GM18520 (cell line): Measurements from ENCODE around the gene KRTAP9-4.
"Not testable (repeated sequence)": the region's sequence is repeated elsewhere in the genome, so short reads cannot be mapped to it uniquely, and the experiment has no call there.

ENCODE experiments used
- ATAC-seq: cut with Tn5 transposase; IDR thresholded peaks from one replicate; pipeline ENCODE4 v1.9.1; 2021; ENCODE audit not compliant: unreplicated experiment

The KRTAP9-4 gene

GRCh38 chr17:41264599-41264998, 15.1 kb downstream of the KRTAP9-4 start:
- ATAC-seq: no peak

GRCh38 chr17:41265078-41265477, 15.6 kb downstream of the KRTAP9-4 start, which contains the start of gene KRTAP9-6:
Gene KRTAP9-6, plus strand, starts transcription at chr17:41265378. Its CDS starts 0 bp downstream, at chr17:41265378.
- no peak for ATAC-seq

GRCh38 chr17:41267711-41268110, 18.2 kb downstream of the KRTAP9-4 start:
- no peak for ATAC-seq

- not testable (repeated sequence) for ATAC-seq
Measured at GRCh38 chr17:41271323-41271722, 21.8 kb downstream of the KRTAP9-4 start.

- no peak for ATAC-seq
Measured at GRCh38 chr17:41271858-41272257, 22.4 kb downstream of the KRTAP9-4 start.

GRCh38 chr17:41275648-41276190, 26.2 kb downstream of the KRTAP9-4 start, which contains the start of gene KRTAP9-7:
Gene KRTAP9-7, plus strand, starts transcription at chr17:41275698. Its CDS starts 0 bp downstream, at chr17:41275698.
- not testable (repeated sequence) for ATAC-seq

DNA sequence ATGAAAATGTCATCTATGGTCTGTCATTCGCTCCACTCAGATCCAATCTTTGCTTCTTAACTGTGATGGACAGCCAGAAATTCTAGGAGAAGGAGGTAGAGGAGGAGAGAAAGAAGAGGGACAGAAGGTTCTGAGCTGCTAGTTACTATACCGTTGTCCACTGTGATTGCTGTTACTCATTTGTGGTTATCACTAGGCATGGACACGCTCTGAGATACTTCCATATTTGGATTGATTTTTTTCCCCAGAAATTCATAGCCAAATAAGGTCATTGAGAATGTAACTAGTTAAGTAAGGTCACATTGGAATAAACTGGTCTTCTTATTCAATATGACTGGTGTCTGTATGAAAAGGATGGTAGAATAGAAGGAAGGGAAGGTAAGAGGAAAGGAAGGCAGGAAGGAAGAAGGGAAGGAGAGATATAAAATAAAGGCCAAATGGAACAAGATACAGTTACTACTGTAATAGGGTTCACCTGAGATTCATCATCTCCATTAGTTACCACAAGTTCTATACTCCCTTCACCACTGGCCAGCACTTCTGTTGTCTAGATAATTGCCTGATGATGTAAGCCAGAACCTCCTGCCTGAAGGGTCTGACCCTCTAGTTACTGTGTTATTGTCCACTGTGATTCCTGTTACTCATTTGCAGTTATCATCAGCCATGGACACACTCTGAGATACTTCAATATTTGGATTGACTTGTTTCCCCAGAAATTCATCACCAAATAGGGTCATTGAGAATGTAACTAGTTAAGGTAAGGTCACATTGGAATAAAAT, 28.9 kb downstream of the KRTAP9-4 start:
- ATAC-seq: no peak

GRCh38 chr17:41284043-41284442, 34.6 kb downstream of the KRTAP9-4 start:
- no peak for ATAC-seq

DNA sequence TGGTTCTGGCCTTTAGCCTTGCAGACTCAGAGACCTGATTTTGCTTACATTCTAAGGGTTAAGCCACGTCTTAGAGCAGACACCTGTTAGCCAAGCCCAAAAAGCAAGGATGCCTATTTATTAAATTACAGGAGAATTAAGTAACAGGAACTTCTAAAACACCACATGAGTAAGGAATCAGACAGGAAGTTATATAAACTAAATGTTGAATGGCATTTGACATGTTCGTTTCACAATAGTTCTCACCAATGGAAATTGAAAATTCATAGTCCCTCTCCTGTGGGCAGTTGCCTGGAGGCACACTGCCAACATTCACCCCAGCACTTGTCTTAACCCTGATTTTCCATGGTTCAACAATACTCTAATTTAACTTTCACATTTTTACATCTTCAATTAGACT, 35.1 kb downstream of the KRTAP9-4 start:
- ATAC-seq: no peak

DNA sequence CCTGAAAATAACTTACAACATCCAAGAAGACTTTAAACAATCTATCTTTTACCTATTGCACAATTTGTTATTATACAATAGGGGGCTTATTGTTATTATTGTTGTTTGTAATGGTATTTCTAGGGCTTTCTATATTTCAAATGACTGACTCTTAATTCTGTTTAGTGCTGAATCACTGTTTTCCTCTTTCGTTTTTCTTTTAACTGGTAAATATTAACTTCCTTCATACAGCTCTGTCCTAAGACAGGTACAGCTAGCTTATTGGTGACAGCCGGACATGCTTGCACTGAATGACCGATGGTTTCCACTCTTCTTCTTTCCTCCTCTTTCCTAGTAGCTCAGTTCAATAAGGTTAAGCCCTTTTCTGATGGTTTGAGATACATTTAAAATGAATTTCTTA, 37.6 kb downstream of the KRTAP9-4 start:
- no peak for ATAC-seq

DNA sequence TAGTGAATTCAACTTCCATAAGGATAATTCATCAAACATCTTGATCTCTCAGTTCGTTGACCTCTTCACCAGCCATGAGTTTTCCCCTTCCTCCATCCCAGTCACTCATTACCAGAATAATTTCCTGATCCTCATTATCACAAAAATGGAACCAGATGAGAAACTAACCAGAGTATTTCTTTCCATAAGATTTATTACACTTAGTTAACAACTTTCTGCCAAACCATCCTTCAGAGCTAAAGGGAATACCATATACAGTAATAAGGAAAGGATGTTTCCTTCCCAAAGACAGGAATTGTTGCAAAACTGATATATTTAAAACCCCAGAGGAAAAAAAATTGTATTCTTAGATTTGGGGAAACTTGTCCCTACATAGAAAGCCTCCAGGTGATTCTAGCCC, 44.5 kb downstream of the KRTAP9-4 start:
- no peak for ATAC-seq

DNA sequence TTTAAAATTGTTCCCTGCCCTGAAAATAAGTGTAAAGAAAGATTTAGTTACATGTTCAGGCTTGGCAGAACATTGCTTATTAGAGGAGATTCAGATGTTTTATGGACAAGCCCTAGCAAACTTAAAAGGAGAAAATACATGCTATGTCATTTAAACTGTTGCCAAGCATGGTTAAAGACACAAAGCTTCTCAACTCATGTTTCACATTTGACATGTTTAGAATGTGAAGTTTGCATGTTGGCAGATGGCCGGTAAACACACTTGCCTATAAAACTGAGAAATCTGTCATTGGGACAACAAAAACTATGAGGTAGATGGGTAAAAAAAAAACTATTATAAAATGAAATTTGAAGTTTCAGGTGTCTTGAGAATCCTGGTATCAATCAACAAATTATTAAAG, 47.4 kb downstream of the KRTAP9-4 start:
- no peak for ATAC-seq

GRCh38 chr17:41298458-41299135, 49.1 kb downstream of the KRTAP9-4 start:
- no peak for ATAC-seq
